Pulmonary artery endothelial cell (primary cell): ENCODE results near the gene VPS26B. TPM values are rescaled to one million over a fixed set of nuclear protein-coding genes. Genes with fewer than 3 reads are reported as not detected.
"Not testable (repeated sequence)": the region's sequence is repeated elsewhere in the genome, so short reads cannot be mapped to it uniquely, and the experiment has no call there.

Source experiments
- DNase-seq: peaks from one replicate; pipeline ENCODE4 v3.0.0-alpha.2; 2011; ENCODE audit warnings: low read depth, low spot score
- total RNA-seq: library from RNA; depleted of rRNA; stranded (reverse); fragments of >200 nt; gene quantifications from 2 replicates; pipeline ENCODE4 v1.2.3, GENCODE V29; 2014

Gene VPS26B
- total RNA-seq, 1 donor from 2014 or later = 28.9 TPM

DNA sequence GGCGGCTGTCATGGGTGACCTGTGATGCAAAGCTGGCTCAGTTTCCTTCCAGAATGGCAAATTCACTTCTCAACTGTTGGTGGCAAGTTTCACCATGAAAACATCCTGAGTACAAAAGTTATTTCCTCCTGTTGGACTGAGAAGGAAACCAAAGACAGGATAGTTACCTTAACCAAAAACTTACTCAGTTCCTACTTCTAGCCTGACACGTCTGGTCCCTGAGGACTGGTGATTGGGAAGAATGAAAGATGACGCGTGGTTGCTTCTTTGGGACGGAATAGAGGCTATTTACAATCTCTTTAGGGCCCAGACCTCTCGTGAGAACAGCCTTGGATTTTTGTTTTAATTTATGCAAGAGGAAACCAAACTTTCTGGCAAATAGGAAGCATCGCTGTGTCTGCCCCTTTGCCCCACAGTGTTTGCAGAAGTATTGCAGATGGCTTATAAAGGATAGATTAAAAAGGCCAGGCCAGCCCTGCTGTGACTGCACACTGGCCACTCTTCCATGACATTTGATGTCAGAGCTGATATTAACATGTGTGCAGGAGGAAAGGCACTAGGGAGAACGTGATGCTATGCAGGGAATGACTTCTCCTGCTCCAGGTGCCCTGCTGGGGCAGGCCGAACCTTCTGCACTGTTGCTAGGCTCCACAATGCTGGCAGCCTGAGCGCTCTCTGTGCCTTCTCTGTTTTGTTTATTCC lies 7.6 kb downstream of the VPS26B start:
- DNase-seq = no peak

DNA sequence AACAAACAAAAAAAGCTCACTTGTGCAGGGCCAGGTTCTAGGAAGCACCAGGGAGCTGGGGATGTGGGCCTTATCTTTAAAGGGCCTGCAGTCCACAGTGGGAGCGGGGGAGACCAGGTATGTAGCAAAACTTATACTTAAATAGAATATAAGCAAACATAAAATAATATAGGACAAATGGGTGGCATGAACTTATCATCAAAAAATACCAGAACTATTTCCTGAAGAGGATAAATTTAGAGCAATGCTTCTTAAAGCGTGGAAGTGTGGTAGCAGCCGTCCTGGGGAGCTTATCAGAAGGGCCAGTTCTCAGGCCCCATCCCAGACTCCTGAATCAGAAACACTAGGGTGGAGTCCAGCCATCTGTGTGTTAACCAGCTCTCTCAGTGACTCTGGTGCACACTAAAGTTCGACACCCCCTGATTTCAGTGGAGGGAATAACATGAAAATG lies 9.3 kb downstream of the VPS26B start:
- DNase-seq = no peak

DNA sequence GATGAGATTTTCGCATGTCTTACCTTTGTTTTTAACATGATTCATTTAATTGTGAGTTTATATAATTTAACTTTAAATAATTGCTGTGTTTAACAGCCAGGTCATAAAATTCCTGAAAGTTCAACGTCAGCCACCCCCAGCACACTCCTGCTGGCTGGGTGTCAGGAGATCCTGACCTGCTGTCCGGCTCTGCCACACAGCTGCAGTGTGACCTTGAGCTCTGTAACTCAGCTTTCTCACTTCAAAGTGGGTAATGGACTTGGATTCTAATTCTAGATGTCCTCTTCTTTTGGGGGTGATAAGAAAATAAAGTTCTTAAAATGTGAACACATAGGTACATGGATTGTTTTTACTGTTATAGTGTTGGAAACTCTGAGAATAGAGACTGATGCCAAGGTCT lies 10.9 kb downstream of the VPS26B start:
- DNase-seq = no peak

DNA sequence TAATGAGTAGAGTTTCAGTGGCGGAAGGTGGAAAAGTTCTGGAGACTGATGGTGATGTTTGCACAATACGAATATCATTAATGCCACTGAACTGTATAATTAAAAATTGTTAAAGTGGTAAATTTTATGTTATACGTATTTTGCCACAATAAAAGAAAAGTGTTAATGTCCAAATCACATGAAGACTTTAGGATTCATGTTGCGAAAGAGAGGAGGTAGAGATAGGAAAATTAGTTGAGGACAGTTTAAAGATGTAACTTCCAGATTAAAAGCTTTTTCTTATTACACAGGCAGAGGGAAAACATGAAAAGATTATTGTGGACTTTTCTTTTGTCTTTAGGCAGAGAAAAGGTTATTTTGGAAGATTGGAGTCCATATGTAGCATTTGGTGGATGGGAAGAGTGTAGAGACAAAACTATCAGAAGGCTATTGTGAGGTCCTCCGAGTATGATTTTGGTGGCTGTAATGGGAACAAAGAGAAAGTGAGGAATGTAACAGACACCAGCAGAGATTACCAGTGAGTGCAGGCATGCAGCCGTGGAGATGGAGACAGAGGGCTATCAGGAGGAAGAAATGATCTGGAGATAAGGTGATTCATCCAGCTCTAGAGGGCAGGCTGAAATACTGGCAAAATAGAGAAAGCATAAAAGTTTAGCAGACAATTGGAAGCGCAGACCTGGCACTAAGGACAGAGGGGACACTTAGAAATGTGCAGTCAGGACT lies 12.5 kb downstream of the VPS26B start:
- no peak for DNase-seq

DNA sequence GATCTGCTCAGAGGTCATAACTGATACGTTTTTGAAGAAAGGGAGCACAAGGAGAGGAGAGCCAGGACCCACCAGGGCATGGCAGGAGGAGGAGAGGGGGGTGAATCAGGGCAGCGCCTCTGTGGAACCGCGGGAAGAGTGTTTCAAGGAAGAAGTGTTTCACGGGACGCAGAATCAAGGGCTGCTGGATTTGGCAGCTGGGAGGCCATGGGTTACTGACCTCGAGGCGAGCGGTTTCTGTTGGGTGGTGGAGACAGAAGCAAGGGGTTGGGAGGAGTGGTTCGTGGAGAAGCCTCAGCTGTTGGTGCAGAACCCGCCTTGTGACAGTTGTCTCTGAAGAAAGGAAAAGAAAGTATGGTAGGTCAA lies 13.1 kb downstream of the VPS26B start:
- DNase-seq = no peak

DNA sequence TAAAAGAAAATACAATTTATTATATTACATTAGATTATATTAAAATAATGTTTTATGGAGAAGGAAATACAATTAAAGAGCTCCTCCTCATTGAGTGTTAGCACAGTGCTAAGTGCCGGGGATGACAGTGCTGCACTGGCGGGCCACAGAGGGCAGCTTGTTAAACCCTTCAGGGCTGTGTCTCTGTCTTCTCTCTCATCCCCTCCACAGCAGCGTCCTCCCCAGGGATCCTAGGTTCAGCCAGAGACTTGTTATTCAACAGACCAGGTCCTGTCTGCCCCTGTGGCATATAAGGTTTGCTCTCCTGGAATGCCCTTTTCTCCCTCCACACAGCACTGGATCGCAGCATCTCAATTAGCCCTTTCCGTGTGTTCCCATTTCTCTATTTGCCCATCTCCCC lies 14.5 kb downstream of the VPS26B start:
- DNase-seq = no peak

DNA sequence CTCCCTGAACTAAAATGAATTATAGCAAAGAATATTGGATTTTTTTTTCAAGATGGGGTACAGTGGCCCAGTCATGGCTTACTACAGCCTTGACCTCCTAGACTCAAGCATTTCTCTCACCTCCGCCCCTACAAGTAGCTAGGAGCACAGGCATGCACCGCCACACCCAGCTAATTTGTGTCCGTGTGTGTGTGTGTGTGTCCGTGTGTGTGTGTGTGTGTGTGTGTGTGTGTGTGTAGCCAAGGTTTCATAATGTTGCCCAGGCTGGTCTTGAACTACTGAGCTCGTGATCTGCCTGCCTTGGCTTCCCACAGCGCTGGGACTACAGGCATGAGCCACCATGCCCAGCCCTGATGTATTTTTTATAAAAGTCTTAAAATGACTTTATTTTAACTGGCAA lies 16.1 kb downstream of the VPS26B start:
- no peak for DNase-seq

DNA sequence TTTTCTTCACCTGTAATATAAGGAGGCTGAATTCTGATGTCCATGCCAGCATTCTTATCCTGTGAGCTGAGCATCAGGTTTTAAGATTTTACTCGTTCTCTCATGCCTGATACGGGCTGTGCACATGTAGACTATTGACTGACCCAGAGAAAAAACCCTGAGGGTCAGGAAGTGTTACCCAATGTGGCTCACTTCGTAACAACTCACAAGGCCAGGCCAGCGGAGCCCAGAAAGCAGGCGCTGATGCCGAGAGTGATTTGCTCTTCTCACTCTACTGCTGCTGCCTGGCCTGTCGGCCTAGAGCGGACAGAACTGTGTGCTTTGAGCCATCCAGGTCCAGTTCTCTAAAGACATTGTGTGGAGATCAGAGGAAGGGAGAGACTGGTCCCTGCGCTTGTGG lies 17.9 kb downstream of the VPS26B start:
- no peak for DNase-seq

DNA sequence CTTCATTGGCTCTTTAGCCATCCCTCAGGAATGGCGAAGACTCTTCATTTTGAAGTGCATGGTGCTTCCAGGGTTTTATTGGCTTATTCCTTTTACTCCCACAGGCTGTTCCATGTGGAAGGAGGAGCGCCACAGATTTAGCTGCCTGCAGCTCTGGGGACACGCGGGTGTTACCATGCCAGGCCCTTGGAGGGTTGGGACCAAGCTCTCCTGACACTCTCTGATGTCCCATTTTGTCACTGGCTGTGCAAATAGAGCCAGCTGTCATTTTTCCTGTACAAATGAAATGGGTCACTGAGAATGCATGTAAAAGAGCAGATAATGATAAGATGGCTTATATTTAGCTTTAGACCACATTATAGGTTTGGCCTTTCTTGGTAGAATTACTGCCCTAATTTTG lies 19.4 kb downstream of the VPS26B start:
- DNase-seq = no peak

DNA sequence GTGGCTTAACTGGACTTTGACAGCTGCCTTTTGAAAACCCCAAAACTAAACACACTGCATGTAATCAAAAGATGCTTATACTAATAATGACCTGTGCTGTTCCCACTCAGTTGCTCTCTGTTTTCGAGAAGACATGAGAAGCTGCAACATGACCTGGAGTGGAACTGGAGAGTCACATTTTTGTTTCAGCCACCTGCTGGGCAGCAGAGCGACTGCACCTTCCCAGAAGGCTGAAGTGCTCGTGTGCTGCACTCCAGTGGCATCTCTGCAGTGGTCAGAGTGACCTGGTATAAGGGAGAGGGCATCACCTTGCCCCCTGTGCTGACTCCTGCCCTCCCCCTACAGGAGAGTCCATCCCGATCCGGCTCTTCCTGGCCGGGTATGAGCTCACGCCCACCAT lies 20.1 kb downstream of the VPS26B start:
- no peak for DNase-seq

DNA sequence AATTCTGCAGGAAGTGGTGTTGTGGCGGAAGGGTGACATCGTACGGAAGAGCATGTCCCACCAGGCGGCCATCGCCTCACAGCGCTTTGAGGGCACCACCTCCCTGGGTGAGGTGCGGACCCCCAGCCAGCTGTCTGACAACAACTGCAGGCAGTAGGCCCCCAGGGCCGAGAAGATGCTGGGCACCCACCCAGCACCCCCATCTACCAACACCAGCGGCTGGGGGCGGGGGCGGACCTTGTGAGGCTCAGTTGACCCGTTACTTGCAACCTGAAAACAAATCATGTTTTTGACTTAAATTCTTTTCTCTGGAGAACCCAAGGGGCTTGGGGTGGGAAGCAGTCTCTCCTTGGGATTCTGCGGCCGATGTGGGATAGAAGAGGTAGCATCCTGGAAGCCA lies 21.0 kb downstream of the VPS26B start:
- DNase-seq = no peak

DNA sequence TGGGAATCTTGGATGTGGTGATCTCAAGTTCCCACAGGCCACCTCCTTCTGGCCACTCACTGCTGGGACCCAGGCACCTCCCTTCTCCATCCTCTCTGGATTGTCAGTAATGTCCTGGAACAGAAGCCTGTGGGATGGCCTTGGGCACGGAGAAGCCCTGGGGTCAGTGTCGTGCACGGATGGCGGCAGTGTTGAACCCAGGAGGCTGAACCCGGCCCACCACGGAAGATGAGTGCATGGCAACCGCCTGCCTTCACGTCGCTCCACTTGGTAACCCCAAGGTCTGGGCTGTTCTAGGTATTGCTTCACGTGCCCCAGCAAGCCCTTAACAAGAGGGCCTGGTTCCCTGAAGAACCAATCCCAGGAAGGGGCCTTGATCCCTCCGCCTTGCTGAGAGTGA lies 21.6 kb downstream of the VPS26B start:
- no peak for DNase-seq

DNA sequence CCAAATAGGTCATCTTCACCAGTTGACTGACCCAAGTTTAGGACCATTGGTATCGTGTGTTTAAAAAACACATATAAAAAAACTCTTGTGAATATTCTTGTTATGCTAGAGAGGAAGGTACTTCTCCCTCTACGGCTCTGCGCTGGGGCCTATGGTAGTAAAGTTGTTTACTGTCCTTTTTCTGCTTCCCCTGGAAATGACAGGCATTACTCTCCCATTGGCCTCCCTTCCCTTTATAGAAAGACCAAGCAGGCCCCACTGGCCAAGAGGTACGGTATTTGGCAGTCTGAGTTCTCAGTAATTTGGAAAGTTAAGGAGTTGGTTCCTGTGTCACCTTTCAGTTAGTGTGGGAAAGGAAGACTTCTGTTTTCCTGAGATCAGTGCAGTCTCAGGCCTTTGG lies 22.2 kb downstream of the VPS26B start:
- DNase-seq = no peak

DNA sequence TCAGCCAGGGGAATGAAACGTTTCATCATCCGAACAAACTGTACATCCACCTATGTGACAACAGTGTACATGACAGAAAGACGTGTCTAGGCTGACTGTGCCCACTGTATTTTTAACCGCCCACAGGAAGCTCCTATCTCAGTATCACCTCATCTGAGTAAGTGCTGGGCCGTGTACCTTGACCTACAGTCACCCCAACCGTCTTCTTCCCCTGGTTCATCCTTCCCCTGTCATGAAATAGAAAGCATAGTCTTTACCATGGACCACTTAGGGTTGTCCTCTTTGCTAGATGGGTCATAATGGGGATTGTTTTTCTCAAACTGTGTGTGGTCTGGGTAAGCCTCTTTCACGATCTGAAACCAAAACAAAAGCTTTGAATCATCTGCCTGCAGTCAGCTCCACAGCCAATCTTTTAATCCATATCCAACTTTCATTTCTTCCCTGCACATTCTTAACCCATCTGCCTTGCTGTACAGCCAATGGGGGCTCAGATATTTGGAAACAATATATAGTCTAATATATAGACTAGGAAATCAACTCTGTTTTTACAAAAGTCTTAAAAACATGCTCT lies 24.5 kb downstream of the VPS26B start:
- DNase-seq = no peak

DNA sequence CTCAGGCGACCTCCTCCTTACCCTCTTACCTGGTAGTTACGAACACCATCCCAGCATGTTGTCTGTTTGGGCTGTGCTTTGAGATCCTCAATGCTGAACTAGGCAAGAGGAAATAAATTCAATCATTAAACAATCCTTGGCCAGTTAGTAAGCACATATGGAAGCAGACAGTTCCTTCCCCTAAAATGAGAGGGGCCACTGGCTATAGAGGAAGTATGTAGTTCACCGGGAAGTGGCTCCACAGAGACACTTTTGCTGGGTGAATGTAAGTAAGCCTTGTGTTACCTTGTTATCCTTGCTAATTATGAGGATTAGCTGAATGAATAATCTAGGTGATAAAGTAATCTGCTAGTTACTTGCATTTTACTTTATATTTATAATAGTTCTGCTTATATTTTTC lies 25.8 kb downstream of the VPS26B start:
- DNase-seq = no peak

DNA sequence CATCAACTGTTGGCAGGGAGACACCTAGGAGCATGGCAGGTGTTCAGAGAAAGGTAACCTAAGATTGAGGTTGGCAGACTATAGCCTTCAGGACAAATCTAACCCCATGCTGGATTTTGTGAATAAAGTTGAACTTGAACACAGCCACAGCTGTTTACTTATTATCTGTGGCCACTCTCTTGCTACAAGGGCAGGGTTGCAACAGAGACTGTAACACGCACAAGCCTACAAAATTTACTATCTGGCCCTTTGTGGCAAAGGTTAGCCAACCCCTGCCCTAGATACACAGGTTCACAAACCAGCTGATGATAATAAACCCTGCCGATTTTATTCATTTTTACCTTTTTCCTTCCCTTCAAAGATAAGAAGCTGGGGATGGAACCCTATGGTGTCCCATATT lies 26.2 kb downstream of the VPS26B start:
- no peak for DNase-seq

DNA sequence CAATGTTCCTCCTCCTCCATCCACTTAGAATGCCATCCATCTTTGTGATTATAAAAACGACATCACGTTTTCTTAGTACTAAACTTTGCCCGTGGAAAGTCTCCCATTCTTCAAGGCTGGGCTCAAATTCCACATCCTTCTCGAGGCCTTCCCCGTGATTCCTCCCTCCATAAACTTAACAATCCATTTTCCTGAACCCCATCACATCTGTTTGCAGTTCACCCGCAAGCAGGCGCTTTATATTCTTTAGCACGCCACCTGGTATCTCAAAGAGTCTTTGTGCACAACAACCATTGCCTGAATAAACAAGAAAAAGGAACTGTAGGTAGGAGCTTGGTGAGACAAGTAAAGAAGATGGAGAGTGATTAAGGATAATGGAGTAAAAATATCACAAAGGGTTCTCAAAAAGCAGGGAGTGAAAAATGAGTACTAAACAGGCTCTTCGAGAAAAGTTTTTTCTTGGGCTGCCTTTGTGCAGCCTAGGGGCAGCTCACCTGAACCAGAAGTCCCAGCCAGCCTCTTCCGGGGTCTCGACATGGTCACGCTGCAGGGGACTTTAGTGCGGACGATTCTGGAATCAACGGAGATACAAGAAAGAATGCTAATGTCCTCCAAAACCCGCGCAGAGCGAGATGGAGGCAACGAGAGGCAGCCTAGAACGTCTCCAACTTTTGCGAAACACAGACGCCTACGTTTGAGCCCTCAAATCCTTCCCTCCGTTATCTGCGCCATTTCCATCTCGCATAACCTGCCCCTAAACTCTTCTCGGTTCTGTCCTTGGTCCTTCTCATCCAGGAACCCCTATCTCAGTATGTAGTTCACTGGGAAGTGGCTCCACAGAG lies 28.1 kb downstream of the VPS26B start:
- DNase-seq = no peak

DNA sequence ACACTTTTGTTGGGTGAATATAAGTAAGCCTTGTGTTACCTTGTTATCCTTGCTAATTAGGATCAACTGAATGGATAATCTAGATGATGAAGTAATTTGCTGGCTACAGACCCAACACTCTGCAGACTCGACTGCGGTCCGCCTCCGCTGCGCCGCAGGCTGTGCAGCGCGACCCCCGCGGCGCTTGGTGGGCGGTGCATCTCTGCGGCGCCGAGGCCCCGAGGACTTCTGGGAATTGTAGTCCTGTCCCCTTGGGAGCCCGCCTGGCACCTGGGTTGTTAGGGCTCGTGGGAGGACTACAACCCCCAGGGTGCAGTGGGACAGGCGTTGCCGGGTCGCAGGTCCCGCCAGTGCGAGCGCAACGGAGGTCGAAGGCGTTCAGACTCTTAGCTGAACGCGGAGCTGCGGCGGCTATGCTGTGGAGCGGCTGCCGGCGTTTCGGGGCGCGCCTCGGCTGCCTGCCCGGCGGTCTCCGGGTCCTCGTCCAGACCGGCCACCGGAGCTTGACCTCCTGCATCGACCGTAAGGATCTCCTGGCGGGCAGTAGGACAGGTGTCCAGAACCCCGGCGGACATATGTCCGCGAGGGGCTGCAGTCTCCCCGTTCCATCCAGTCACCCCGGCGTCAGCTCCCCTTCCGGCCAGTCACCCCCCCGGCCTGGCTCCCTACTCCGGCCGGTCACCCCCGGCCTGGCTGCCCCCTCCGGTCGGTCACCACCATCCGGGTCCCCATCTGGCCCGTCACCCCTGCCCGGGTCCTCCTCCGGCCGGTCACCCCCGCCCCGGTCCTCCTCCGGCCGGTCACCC lies 28.9 kb downstream of the VPS26B start, which contains the start of the genes ACAD8 and THYN1:
TSS of gene ACAD8 (plus strand) at position 381 of the 806 bp plus-strand sequence. CDS start at position 414, 33 bp downstream.
TSS of gene THYN1 (minus strand) at position 165 of the 806 bp plus-strand sequence. CDS start 470 bp downstream, outside the sequence.
- peak; percentile 90 for DNase-seq

DNA sequence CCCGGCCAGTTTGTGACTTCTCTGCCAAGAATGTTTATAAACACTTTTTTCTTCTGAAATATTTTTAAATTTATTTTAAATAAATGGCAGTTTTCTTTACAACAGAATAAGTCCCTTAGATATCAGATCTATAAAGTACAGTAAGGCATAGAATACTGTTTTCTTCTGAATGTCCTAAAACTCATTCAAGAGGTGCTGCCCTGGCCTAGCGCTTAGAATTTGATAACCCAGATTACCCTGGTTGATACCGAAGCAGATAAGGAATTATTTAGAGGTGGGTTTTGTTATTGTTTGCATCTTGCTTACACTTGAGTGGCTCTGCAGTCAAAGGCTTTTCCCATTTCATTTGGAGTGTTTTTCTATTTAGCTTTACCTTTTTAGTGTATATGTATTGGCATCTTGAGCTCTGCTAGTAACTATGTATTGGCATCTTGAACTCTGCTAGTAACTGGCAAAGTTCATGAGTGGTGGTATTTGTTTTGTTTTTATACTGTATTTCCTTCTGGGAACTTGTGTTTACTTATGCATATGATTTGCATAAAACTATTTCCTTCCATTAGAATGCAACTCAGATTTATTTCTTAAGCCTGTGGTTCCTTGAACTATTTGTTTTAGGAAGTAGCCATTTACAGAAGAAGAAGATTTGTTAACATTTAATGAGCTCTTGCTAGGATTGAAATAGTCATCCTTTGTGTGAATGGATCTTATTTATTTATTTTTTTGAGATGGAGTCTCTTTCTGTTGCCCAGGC lies 30.1 kb downstream of the VPS26B start:
- DNase-seq = no peak

DNA sequence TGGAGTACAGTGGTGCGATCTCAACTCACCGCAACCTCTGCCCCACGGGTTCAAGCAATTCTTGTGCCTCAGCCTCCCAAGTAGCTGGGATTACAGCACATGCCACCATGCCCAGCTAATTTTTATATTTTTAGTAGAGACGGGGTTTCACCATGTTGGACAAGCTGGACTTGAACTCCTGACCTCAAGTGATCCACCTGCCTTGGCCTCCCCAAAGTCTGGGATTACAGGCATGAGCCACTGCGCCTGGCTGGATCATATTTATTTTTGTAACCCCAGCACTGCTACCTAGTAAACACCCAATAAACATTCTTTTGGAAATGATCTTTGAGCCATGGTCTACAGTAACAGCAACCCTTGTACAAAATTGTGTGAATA lies 30.7 kb downstream of the VPS26B start:
- not testable (repeated sequence) for DNase-seq
